Measurements from ENCODE around the gene ASAP3.

Gene ASAP3

GRCh38 chr1:23483321-23484252 lies at the start of gene ASAP3:
Gene ASAP3 (minus strand): TSS chr1:23484179. CDS start chr1:23484133, 46 bp downstream.
- no peak for DNase-seq (ENCODE audit: low read depth, low spot score)

- no peak for DNase-seq (ENCODE audit: low read depth, low spot score)
Observed at GRCh38 chr1:23533246-23534023, 49.5 kb upstream of the ASAP3 start.

GRCh38 chr1:23531562-23532094 lies 47.6 kb upstream of the ASAP3 start:
- no peak for DNase-seq (ENCODE audit: low read depth, low spot score)

GRCh38 chr1:23530747-23531561 lies 47.0 kb upstream of the ASAP3 start, which contains the start of gene E2F2:
Gene E2F2 (minus strand): TSS chr1:23531233. CDS start chr1:23530793, 440 bp downstream.
- DNase-seq (ENCODE audit: low read depth, low spot score), result peak; percentile 47

- DNase-seq (ENCODE audit: low read depth, low spot score), result no peak
Observed at GRCh38 chr1:23530087-23530746, 46.2 kb upstream of the ASAP3 start.

GRCh38 chr1:23529146-23530086 lies 45.4 kb upstream of the ASAP3 start:
- DNase-seq (ENCODE audit: low read depth, low spot score), result no peak

- DNase-seq (ENCODE audit: low read depth, low spot score), result peak; percentile 51
Observed at GRCh38 chr1:23528250-23528978, 44.4 kb upstream of the ASAP3 start.

- no peak for DNase-seq (ENCODE audit: low read depth, low spot score)
Observed at GRCh38 chr1:23527900-23528249, 43.9 kb upstream of the ASAP3 start.

GRCh38 chr1:23527366-23527765 lies 43.4 kb upstream of the ASAP3 start:
- no peak for DNase-seq (ENCODE audit: low read depth, low spot score)

GRCh38 chr1:23526329-23527041 lies 42.5 kb upstream of the ASAP3 start:
- DNase-seq (ENCODE audit: low read depth, low spot score), result no peak

- no peak for DNase-seq (ENCODE audit: low read depth, low spot score)
Observed at GRCh38 chr1:23525558-23526250, 41.7 kb upstream of the ASAP3 start.

- no peak for DNase-seq (ENCODE audit: low read depth, low spot score)
Observed at GRCh38 chr1:23524716-23525401, 40.9 kb upstream of the ASAP3 start.

- DNase-seq (ENCODE audit: low read depth, low spot score), result no peak
Observed at GRCh38 chr1:23524163-23524562, 40.2 kb upstream of the ASAP3 start.

- DNase-seq (ENCODE audit: low read depth, low spot score), result no peak
Observed at GRCh38 chr1:23522244-23522982, 38.4 kb upstream of the ASAP3 start.

GRCh38 chr1:23521588-23521987 lies 37.6 kb upstream of the ASAP3 start:
- no peak for DNase-seq (ENCODE audit: low read depth, low spot score)

- no peak for DNase-seq (ENCODE audit: low read depth, low spot score)
Observed at GRCh38 chr1:23517581-23517980, 33.6 kb upstream of the ASAP3 start.

- DNase-seq (ENCODE audit: low read depth, low spot score), result no peak
Observed at GRCh38 chr1:23515905-23516304, 31.9 kb upstream of the ASAP3 start.

Data from activated naive CD8-positive, alpha-beta T cell treated with anti-CD3 and anti-CD28 coated beads, Interleukin-2, amount 50 U/mL, for 16 hours (primary cell).